ENCODE results near the gene RPL22.

The RPL22 gene

GRCh38 chr1:6177681-6178380, 21.6 kb downstream of the RPL22 start:
- TF ChIP-seq ZNF70 (CRISPR knock-in tag; IDR thresholded peaks at IDR 0.05): no peak
- no peak for TF ChIP-seq SNAI2 (CRISPR knock-in tag; IDR thresholded peaks at IDR 0.05)
- no peak for TF ChIP-seq ZC3H10 (CRISPR knock-in tag; IDR thresholded peaks at IDR 0.05)
- TF ChIP-seq ESRRG (CRISPR knock-in tag; IDR thresholded peaks at IDR 0.05): no peak
- no peak for TF ChIP-seq PPARA (CRISPR knock-in tag; IDR thresholded peaks at IDR 0.05; ENCODE audit: borderline replicate concordance)
- no peak for TF ChIP-seq TOX (CRISPR knock-in tag; IDR thresholded peaks at IDR 0.05; ENCODE audit: borderline replicate concordance)
- no peak for TF ChIP-seq RARB (CRISPR knock-in tag; IDR thresholded peaks at IDR 0.05)
- TF ChIP-seq ZNF565 (CRISPR knock-in tag; conservative IDR thresholded peaks at IDR 0.05; ENCODE audit: low read depth): no peak
- TF ChIP-seq ARNTL (CRISPR knock-in tag; IDR thresholded peaks at IDR 0.05; ENCODE audit: borderline replicate concordance, low read depth): no peak
- no peak for TF ChIP-seq GLIS3 (CRISPR knock-in tag; IDR thresholded peaks at IDR 0.05)
- TF ChIP-seq ZNF8 (CRISPR knock-in tag; IDR thresholded peaks at IDR 0.05): no peak
- TF ChIP-seq CREB5 (CRISPR knock-in tag; IDR thresholded peaks at IDR 0.05; ENCODE audit: low read depth): no peak
- no peak for TF ChIP-seq CSRNP3 (CRISPR knock-in tag; IDR thresholded peaks at IDR 0.05)
- no peak for TF ChIP-seq TSHZ2 (CRISPR knock-in tag; IDR thresholded peaks at IDR 0.05)
- TF ChIP-seq ZFP3 (CRISPR knock-in tag; IDR thresholded peaks at IDR 0.05): no peak
- no peak for TF ChIP-seq ISL1 (CRISPR knock-in tag; IDR thresholded peaks at IDR 0.05)
- ATAC-seq: no peak

- ATAC-seq: no peak
- TF ChIP-seq CREB5 (CRISPR knock-in tag; IDR thresholded peaks at IDR 0.05; ENCODE audit: low read depth) (no peak), ZFP30 (CRISPR knock-in tag; IDR thresholded peaks at IDR 0.05) (no peak), CSRNP3 (CRISPR knock-in tag; IDR thresholded peaks at IDR 0.05) (no peak), ZNF70 (CRISPR knock-in tag; IDR thresholded peaks at IDR 0.05) (no peak), TCF4 (CRISPR knock-in tag; IDR thresholded peaks at IDR 0.05; ENCODE audit: borderline replicate concordance) (no peak), ZC3H10 (CRISPR knock-in tag; IDR thresholded peaks at IDR 0.05) (no peak), GLIS3 (CRISPR knock-in tag; IDR thresholded peaks at IDR 0.05) (no peak), ZNF565 (CRISPR knock-in tag; conservative IDR thresholded peaks at IDR 0.05; ENCODE audit: low read depth) (no peak), BACH2 (CRISPR knock-in tag; IDR thresholded peaks at IDR 0.05; ENCODE audit: borderline replicate concordance) (no peak), POU6F1 (CRISPR knock-in tag; IDR thresholded peaks at IDR 0.05; ENCODE audit: borderline replicate concordance, low read depth) (no peak), PATZ1 (CRISPR knock-in tag; IDR thresholded peaks at IDR 0.05; ENCODE audit: borderline replicate concordance) (no peak), ARNTL (CRISPR knock-in tag; IDR thresholded peaks at IDR 0.05; ENCODE audit: borderline replicate concordance, low read depth) (no peak), ZNF8 (CRISPR knock-in tag; IDR thresholded peaks at IDR 0.05) (no peak)
These were observed 22.6 kb downstream of the RPL22 start for GRCh38 chr1:6176779-6177178.
